H9 (cell line): ENCODE measurements around the gene WNT6. TPM values are rescaled to one million over a fixed set of nuclear protein-coding genes. Genes with fewer than 3 reads are reported as not detected.

ENCODE experiments used
- DNase-seq: peaks from one replicate; pipeline ENCODE4 v3.0.0-alpha.2; 2017
- H2AFZ ChIP-seq: one replicate; pipeline ENCODE4 v1.6.1; 2013; ENCODE audit warnings: mild to moderate bottlenecking, low read length, control low read depth, moderate library complexity
- H2AK5ac ChIP-seq: 2 replicates; pipeline ENCODE4 v1.6.1; 2013; ENCODE audit warnings: low read length, control low read depth, mixed read lengths; ENCODE audit not compliant: insufficient read length
- H2BK120ac ChIP-seq: one replicate; pipeline ENCODE4 v1.6.1; 2013; ENCODE audit warnings: low read depth, mild to moderate bottlenecking, low read length, control low read depth, inconsistent platforms; ENCODE audit not compliant: poor library complexity, severe bottlenecking
- H2BK12ac ChIP-seq: 2 replicates; pipeline ENCODE4 v1.6.1; 2013; ENCODE audit warnings: low read length, control low read depth, mixed read lengths, low read depth; ENCODE audit not compliant: insufficient read length
- H2BK15ac ChIP-seq: 2 replicates; pipeline ENCODE4 v1.6.1; 2013; ENCODE audit warnings: low read depth, low read length, control low read depth
- H2BK20ac ChIP-seq: one replicate; pipeline ENCODE4 v1.6.1; 2013; ENCODE audit warnings: low read depth, mild to moderate bottlenecking, low read length, control low read depth, inconsistent platforms; ENCODE audit not compliant: poor library complexity, severe bottlenecking
- H2BK5ac ChIP-seq: 2 replicates; pipeline ENCODE4 v1.6.1; 2013; ENCODE audit warnings: low read length, control low read depth, mixed read lengths; ENCODE audit not compliant: insufficient read length
- H3K14ac ChIP-seq: 2 replicates; pipeline ENCODE4 v1.6.1; 2013; ENCODE audit warnings: low read length, control low read depth; ENCODE audit not compliant: insufficient read depth
- H3K18ac ChIP-seq: 2 replicates; pipeline ENCODE4 v1.6.1; 2013; ENCODE audit warnings: low read depth, mild to moderate bottlenecking, mixed read lengths, low read length, control low read depth; ENCODE audit not compliant: insufficient read length
- H3K23ac ChIP-seq: 2 replicates; pipeline ENCODE4 v1.6.1; 2013; ENCODE audit warnings: low read length, control low read depth, mixed read lengths, low read depth; ENCODE audit not compliant: insufficient read length
- H3K23me2 ChIP-seq: 2 replicates; pipeline ENCODE4 v1.6.1; 2013; ENCODE audit warnings: low read depth, mild to moderate bottlenecking, mixed read lengths, low read length, control low read depth; ENCODE audit not compliant: insufficient read length, poor library complexity, severe bottlenecking
- H3K27ac ChIP-seq: 2 replicates; pipeline ENCODE4 v1.5.1; 2013; ENCODE audit warnings: low read length, control low read depth, mixed read lengths, low read depth; ENCODE audit not compliant: insufficient read length
- H3K27me3 ChIP-seq: 2 replicates; pipeline ENCODE4 v1.6.1; 2013; ENCODE audit warnings: low read length, control low read depth, inconsistent platforms; ENCODE audit not compliant: insufficient read depth
- H3K4ac ChIP-seq: 2 replicates; pipeline ENCODE4 v1.6.1; 2013; ENCODE audit warnings: low read depth, mild to moderate bottlenecking, control low read depth, inconsistent platforms, low read length, moderate library complexity
- H3K4me1 ChIP-seq: 2 replicates; pipeline ENCODE4 v1.6.1; 2013; ENCODE audit warnings: low read length, control low read depth, inconsistent platforms; ENCODE audit not compliant: insufficient read depth
- H3K4me2 ChIP-seq: 2 replicates; pipeline ENCODE4 v1.6.1; 2013; ENCODE audit warnings: low read length, control low read depth, mixed read lengths; ENCODE audit not compliant: insufficient read length, insufficient read depth
- H3K56ac ChIP-seq: 2 replicates; pipeline ENCODE4 v1.6.1; 2013; ENCODE audit warnings: low read depth, mild to moderate bottlenecking, mixed read lengths, low read length, control low read depth; ENCODE audit not compliant: insufficient read length
- H3K79me1 ChIP-seq: 2 replicates; pipeline ENCODE4 v1.6.1; 2013; ENCODE audit warnings: low read depth, mild to moderate bottlenecking, moderate library complexity, low read length, control low read depth, inconsistent platforms; ENCODE audit not compliant: insufficient read depth, poor library complexity, severe bottlenecking
- H3K79me2 ChIP-seq: 2 replicates; pipeline ENCODE4 v1.6.1; 2013; ENCODE audit warnings: low read length, control low read depth, inconsistent platforms; ENCODE audit not compliant: insufficient read depth
- H3K9ac ChIP-seq: 2 replicates; pipeline ENCODE4 v1.6.1; 2013; ENCODE audit warnings: low read length, control low read depth, mixed read lengths; ENCODE audit not compliant: insufficient read length; ENCODE audit errors: extremely low read depth
- H3K9me3 ChIP-seq: one replicate; pipeline ENCODE4 v1.6.1; 2013; ENCODE audit warnings: low read depth, low read length, inconsistent platforms; ENCODE audit not compliant: control insufficient read depth
- H3T11ph ChIP-seq: one replicate; pipeline ENCODE4 v1.6.1; 2013; ENCODE audit warnings: mild to moderate bottlenecking, low read length, control low read depth, inconsistent platforms
- H4K20me1 ChIP-seq: one replicate; pipeline ENCODE4 v1.6.1; 2013; ENCODE audit not compliant: control insufficient read depth, insufficient read length, insufficient read depth
- H4K5ac ChIP-seq: 2 replicates; pipeline ENCODE4 v1.6.1; 2013; ENCODE audit warnings: low read depth, mild to moderate bottlenecking, mixed read lengths, low read length, control low read depth; ENCODE audit not compliant: insufficient read length
- H4K8ac ChIP-seq: replicated peaks from 2 replicates; pipeline ENCODE4 v1.6.1; 2013; ENCODE audit warnings: low read length, control low read depth, mixed read lengths, low read depth; ENCODE audit not compliant: insufficient read length
- H4K91ac ChIP-seq: 2 replicates; pipeline ENCODE4 v1.6.1; 2013; ENCODE audit warnings: low read depth, mild to moderate bottlenecking, moderate library complexity, mixed read lengths, low read length, control low read depth; ENCODE audit not compliant: insufficient read length
- H3K27ac Mint-ChIP-seq, 3 experiments: 2 replicates in 2 of 3; 3 replicates in 1 of 3; pipeline ENCODE4 v1.8.0; 2020 to 2021; ENCODE audit warnings: mixed read lengths in 3 of 3, mild to moderate bottlenecking in 1 of 3, moderate library complexity in 1 of 3
- H3K27me3 Mint-ChIP-seq: 2 replicates; pipeline ENCODE4 v1.8.0; 2021; ENCODE audit warnings: low read depth, mild to moderate bottlenecking, moderate library complexity, mixed read lengths
- H3K36me3 Mint-ChIP-seq, 3 experiments: 2 replicates in 2 of 3; 3 replicates in 1 of 3; pipeline ENCODE4 v1.8.0; 2020 to 2021; ENCODE audit warnings: low read depth in 3 of 3, mixed read lengths in 3 of 3; ENCODE audit not compliant: insufficient read depth in 1 of 3
- H3K4me1 Mint-ChIP-seq, 2 experiments: 2 replicates each; pipeline ENCODE4 v1.8.0; 2020; ENCODE audit warnings: mixed read lengths in 2 of 2
- H3K4me3 Mint-ChIP-seq, 2 experiments: 2 replicates in 1 of 2; 3 replicates in 1 of 2; pipeline ENCODE4 v1.8.0; 2020 to 2021; ENCODE audit warnings: mild to moderate bottlenecking in 2 of 2, mixed read lengths in 2 of 2, moderate library complexity in 1 of 2
- H3K9me3 Mint-ChIP-seq, 2 experiments: 2 replicates in 1 of 2; 3 replicates in 1 of 2; pipeline ENCODE4 v1.8.0; 2020; ENCODE audit warnings: mild to moderate bottlenecking in 2 of 2, mixed read lengths in 2 of 2, moderate library complexity in 1 of 2
- whole genome bisulfite sequencing: extraction: QIAGEN DNeasy Blood & Tissue Kit; methylation state at CpG from one replicate; pipeline ENCODE4 v1.1.7; 2013; ENCODE audit warnings: missing lambda C conversion rate, low lambda C conversion rate, mixed read lengths; ENCODE audit not compliant: insufficient read length; ENCODE audit errors: extremely low coverage; 5-methylcytosine and 5-hydroxymethylcytosine counted together
- total RNA-seq: library from RNA; stranded (reverse); gene quantifications from 2 replicates; pipeline ENCODE4 v1.2.1, GENCODE V29; 2021
- TF ChIP-seq, protein P1 (sequence below): fragments of 200-600 bp; sonication (generic); conservative IDR thresholded peaks from 3 replicates; pipeline ENCODE4 v1.8.0; 2021; ENCODE audit warnings: antibody characterized with exemption, mild to moderate bottlenecking

Gene WNT6
- total RNA-seq, 1 experiment from 2014 or later = not detected

DNA sequence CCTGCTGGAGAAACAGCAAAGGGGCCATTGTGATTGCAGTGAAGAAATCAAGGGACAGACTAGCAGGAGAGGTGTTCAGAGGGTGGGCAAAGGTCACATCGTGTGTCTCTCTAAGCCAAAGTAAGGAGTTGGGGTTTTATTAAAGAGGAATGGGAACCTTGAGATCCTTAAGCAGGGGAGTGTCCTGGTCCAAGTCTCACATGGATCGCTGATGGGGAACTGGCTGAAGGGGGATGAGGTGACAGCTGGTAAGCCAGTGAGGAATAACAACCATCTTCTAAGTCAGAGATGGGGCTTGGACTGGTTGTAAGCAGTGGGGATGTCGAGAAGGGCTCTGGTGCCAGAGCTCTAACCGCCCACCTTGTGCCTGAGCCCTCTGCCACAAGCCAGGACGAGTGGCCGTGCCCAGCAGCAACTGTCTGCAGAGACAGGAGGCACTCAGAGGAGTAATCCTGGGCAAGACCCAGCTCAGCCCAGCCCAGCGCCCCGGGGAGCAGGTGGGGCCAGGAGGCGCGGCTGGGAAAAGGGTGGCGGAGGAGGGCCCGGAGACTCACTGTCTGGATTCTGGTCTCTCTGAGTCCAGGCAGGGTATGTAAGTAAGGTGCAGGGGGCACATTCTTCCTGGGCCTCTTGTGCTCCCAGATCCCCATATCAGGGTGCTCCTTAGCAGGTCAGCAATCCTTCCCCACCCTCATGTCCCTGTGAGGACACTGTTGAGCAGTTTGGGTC lies 34.7 kb downstream of the WNT6 start:
- Histone ChIP-seq H2BK20ac (no peak overlapping the region), H3K23me2 (peaks cover 5% of the 10 kb centered on the region), H3T11ph (no peak overlapping the region), H3K4me2 (no peak overlapping the region), H3K14ac (no peak overlapping the region), H2BK12ac (no peak overlapping the region), H3K79me1 (no peaks in the 10 kb centered on the region), H4K20me1 (no peaks in the 10 kb centered on the region), H2BK120ac (no peak overlapping the region), H2BK5ac (no peak overlapping the region), H4K5ac (no peak overlapping the region), H3K79me2 (no peaks in the 10 kb centered on the region), H2AFZ (no peak overlapping the region), H3K9me3 (no peaks in the 10 kb centered on the region), H3K18ac (no peak overlapping the region), H3K27me3 (peaks cover 92% of the 10 kb centered on the region), H4K8ac (no peak overlapping the region), H3K4ac (no peak overlapping the region), H3K9ac (no peak overlapping the region), H2BK15ac (no peak overlapping the region), H3K23ac (no peak overlapping the region), H2AK5ac (no peak overlapping the region), H4K91ac (no peak overlapping the region), H3K56ac (no peak overlapping the region), H3K4me1 (peaks cover 3% of the 10 kb centered on the region; the same call in 1 of the 2 replicates), H3K27ac (no peak overlapping the region)
- no CpG with 5 or more reads among the region's 12 CpGs for WGBS
- no peaks in the 10 kb centered on the region; a peak in 1 of 7 replicates for H3K36me3 Mint-ChIP-seq
- TF ChIP-seq, protein P1, sequence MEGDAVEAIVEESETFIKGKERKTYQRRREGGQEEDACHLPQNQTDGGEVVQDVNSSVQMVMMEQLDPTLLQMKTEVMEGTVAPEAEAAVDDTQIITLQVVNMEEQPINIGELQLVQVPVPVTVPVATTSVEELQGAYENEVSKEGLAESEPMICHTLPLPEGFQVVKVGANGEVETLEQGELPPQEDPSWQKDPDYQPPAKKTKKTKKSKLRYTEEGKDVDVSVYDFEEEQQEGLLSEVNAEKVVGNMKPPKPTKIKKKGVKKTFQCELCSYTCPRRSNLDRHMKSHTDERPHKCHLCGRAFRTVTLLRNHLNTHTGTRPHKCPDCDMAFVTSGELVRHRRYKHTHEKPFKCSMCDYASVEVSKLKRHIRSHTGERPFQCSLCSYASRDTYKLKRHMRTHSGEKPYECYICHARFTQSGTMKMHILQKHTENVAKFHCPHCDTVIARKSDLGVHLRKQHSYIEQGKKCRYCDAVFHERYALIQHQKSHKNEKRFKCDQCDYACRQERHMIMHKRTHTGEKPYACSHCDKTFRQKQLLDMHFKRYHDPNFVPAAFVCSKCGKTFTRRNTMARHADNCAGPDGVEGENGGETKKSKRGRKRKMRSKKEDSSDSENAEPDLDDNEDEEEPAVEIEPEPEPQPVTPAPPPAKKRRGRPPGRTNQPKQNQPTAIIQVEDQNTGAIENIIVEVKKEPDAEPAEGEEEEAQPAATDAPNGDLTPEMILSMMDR = no peak
- H3K9me3 Mint-ChIP-seq = peaks cover 0 to 2% of the 10 kb centered on the region in 2 experiments; a peak in 2 of 5 replicates
- H3K4me3 Mint-ChIP-seq = 0 out of 5 replicates have a peak overlapping the region, but pooled peaks of 1 of the 2 experiments have one; percentile 9
- peaks cover 19 to 41% of the 10 kb centered on the region in 2 experiments for H3K4me1 Mint-ChIP-seq
- peaks cover 99% of the 10 kb centered on the region for H3K27me3 Mint-ChIP-seq
- no peak for DNase-seq
- H3K27ac Mint-ChIP-seq = no peak overlapping the region
